ENCODE measurements around the gene TAF6L. TPM values are rescaled to one million over a fixed set of nuclear protein-coding genes. Genes with fewer than 3 reads are reported as not detected.

Gene TAF6L
- total RNA-seq, result 16.2 and 17.6 TPM in 2 replicates

GRCh38 chr11:62771144-62772021, at the start of gene TAF6L:
Gene TAF6L, plus strand, starts transcription at chr11:62771396. Its CDS starts 4,388 bp downstream, at chr11:62775784.

GRCh38 chr11:62727165-62727871, 43.9 kb upstream of the TAF6L start, which contains the start of gene HNRNPUL2:
Gene HNRNPUL2, minus strand, starts transcription at chr11:62727457. Its CDS starts 301 bp downstream, at chr11:62727156.

GRCh38 chr11:62728171-62728988, 42.8 kb upstream of the TAF6L start, which contains the start of gene TTC9C:
Gene TTC9C, plus strand, starts transcription at chr11:62728486. Its CDS starts 363 bp downstream, at chr11:62728849.

GRCh38 chr11:62753736-62754603, 17.2 kb upstream of the TAF6L start, which contains the start of gene ZBTB3:
Gene ZBTB3, minus strand, starts transcription at chr11:62754160. Its CDS starts 496 bp downstream, at chr11:62753664.

GRCh38 chr11:62787005-62787759, 16.0 kb downstream of the TAF6L start, which contains the start of gene TMEM179B:
Gene TMEM179B, plus strand, starts transcription at chr11:62787402. Its CDS starts 30 bp downstream, at chr11:62787432.

GRCh38 chr11:62791501-62792201, 20.5 kb downstream of the TAF6L start, which contains the start of gene TMEM223:
Gene TMEM223, minus strand, starts transcription at chr11:62792006. Its CDS starts 12 bp downstream, at chr11:62791994.

GRCh38 chr11:62805076-62805892, 34.1 kb downstream of the TAF6L start, which contains the start of gene NXF1:
Gene NXF1, minus strand, starts transcription at chr11:62805440. Its CDS starts 84 bp downstream, at chr11:62805356.

GRCh38 chr11:62831520-62832335, 60.5 kb downstream of the TAF6L start, which contains the start of gene STX5:
Gene STX5, minus strand, starts transcription at chr11:62832051. Its CDS starts 808 bp downstream, at chr11:62831243.

GRCh38 chr11:62832336-62833234, 61.4 kb downstream of the TAF6L start, which contains the start of gene TEX54:
Gene TEX54, minus strand, starts transcription at chr11:62832841.

Other genes starting within 250 kb of the TAF6L start
- gene AHNAK, start 224.6 kb upstream of the TAF6L start, total RNA-seq, result 643 and 750 TPM in 2 replicates
- 1,386 and 1,416 TPM in 2 replicates for gene EEF1G, start 197.5 kb upstream of the TAF6L start, total RNA-seq
- gene TUT1, start 179.9 kb upstream of the TAF6L start, total RNA-seq, result 5.4 and 6.4 TPM in 2 replicates
- 102 and 120 TPM in 2 replicates for gene MTA2, start 169.5 kb upstream of the TAF6L start, total RNA-seq
- gene EML3, start 158.6 kb upstream of the TAF6L start, total RNA-seq, result 20.9 and 25.7 TPM in 2 replicates
- gene ROM1, start 158.1 kb upstream of the TAF6L start, total RNA-seq, result 10.3 and 10.6 TPM in 2 replicates
- gene B3GAT3, start 149.4 kb upstream of the TAF6L start, total RNA-seq, result 32.6 and 39.9 TPM in 2 replicates
- 243 and 244 TPM in 2 replicates for gene GANAB, start 124.8 kb upstream of the TAF6L start, total RNA-seq
- gene INTS5, start 118.1 kb upstream of the TAF6L start, total RNA-seq, result 16.8 and 22.2 TPM in 2 replicates
- 32.3 and 46.8 TPM in 2 replicates for gene C11orf98, start 106.2 kb upstream of the TAF6L start, total RNA-seq
- 4.9 and 9.1 TPM in 2 replicates for gene CSKMT, start 106.1 kb upstream of the TAF6L start, total RNA-seq
- gene UQCC3, start 99.7 kb upstream of the TAF6L start, total RNA-seq, result 11.9 and 15.1 TPM in 2 replicates
- gene LBHD1, start 99.1 kb upstream of the TAF6L start, total RNA-seq, result 2.4 and 2.8 TPM in 2 replicates
- 134 and 158 TPM in 2 replicates for gene UBXN1, start 92.3 kb upstream of the TAF6L start, total RNA-seq
- 3.3 and 3.4 TPM in 2 replicates for gene LRRN4CL, start 81.9 kb upstream of the TAF6L start, total RNA-seq
- gene BSCL2, start 64.0 kb upstream of the TAF6L start, total RNA-seq, result 57.1 and 67.2 TPM in 2 replicates
- gene GNG3, start 63.7 kb upstream of the TAF6L start, total RNA-seq, result not detected in 2 replicates
- 12.6 and 14.9 TPM in 2 replicates for gene HNRNPUL2, start 43.9 kb upstream of the TAF6L start, total RNA-seq
- gene TTC9C, start 42.9 kb upstream of the TAF6L start, total RNA-seq, result 28.5 and 31.1 TPM in 2 replicates
- 11.0 and 11.2 TPM in 2 replicates for gene ZBTB3, start 17.2 kb upstream of the TAF6L start, total RNA-seq
- gene POLR2G, start 9.8 kb upstream of the TAF6L start, total RNA-seq, result 97.0 and 98.7 TPM in 2 replicates
- 24.3 and 24.4 TPM in 2 replicates for gene TMEM179B, start 16.0 kb downstream of the TAF6L start, total RNA-seq
- 13.2 and 15.1 TPM in 2 replicates for gene TMEM223, start 20.6 kb downstream of the TAF6L start, total RNA-seq
- gene NXF1, start 34.0 kb downstream of the TAF6L start, total RNA-seq, result 15.5 and 21.6 TPM in 2 replicates
- 41.7 and 42.4 TPM in 2 replicates for gene STX5, start 60.7 kb downstream of the TAF6L start, total RNA-seq
- gene TEX54, start 61.4 kb downstream of the TAF6L start, total RNA-seq, result not detected in 2 replicates
- gene WDR74, start 68.2 kb downstream of the TAF6L start, total RNA-seq, result 31.3 and 49.8 TPM in 2 replicates
- 175 and 242 TPM in 2 replicates for gene SLC3A2, start 109.5 kb downstream of the TAF6L start, total RNA-seq
- not detected in 2 replicates for gene CHRM1, start 150.0 kb downstream of the TAF6L start, total RNA-seq
- not detected in 2 replicates for gene SLC22A6, start 213.6 kb downstream of the TAF6L start, total RNA-seq
- gene SLC22A8, start 244.4 kb downstream of the TAF6L start, total RNA-seq, result not detected in 2 replicates